Fibroblast of lung (primary cell): ENCODE results near the gene SERPINB6. TPM values are rescaled to one million over a fixed set of nuclear protein-coding genes. Genes with fewer than 3 reads are reported as not detected.
"Not testable (repeated sequence)": the region's sequence is repeated elsewhere in the genome, so short reads cannot be mapped to it uniquely, and the experiment has no call there.

Source experiments
- DNase-seq, 2 donors: peaks; one replicate each; pipeline versions ENCODE4 v3.0.0 to v3.0.0-alpha.2; 2010; ENCODE audit warnings: low read depth in 2 of 2
- H2AFZ ChIP-seq: 2 replicates; pipeline ENCODE4 v1.5.1; 2012; ENCODE audit warnings: low read length, control low read depth, inconsistent platforms
- H3K27ac ChIP-seq: 2 replicates; pipeline ENCODE4 v1.5.1; 2011; ENCODE audit warnings: low read length, control low read depth; ENCODE audit not compliant: insufficient read depth
- H3K27me3 ChIP-seq: 2 replicates; pipeline ENCODE4 v1.5.1; 2011; ENCODE audit warnings: mild to moderate bottlenecking, low read length; ENCODE audit not compliant: control insufficient read depth, insufficient read depth
- H3K36me3 ChIP-seq: 2 replicates; pipeline ENCODE4 v1.5.1; 2011; ENCODE audit warnings: low read length; ENCODE audit not compliant: control insufficient read depth, insufficient read depth
- H3K4me1 ChIP-seq: 2 replicates; pipeline ENCODE4 v1.5.1; 2011; ENCODE audit warnings: low read length; ENCODE audit not compliant: control insufficient read depth, insufficient read depth; ENCODE audit errors: extremely low read depth
- H3K4me2 ChIP-seq: 2 replicates; pipeline ENCODE4 v1.5.1; 2011; ENCODE audit warnings: low read length, control low read depth; ENCODE audit not compliant: insufficient read depth; ENCODE audit errors: extremely low read depth
- H3K4me3 ChIP-seq, 4 experiments: fragments of 200-600 bp in 1 of 4; sonication (generic) in 1 of 4; replicated peaks in 1 of 4; 2 replicates each; pipeline ENCODE4 v1.5.1; 2011 to 2016; ENCODE audit warnings: low read length in 4 of 4, low read depth in 3 of 4, mild to moderate bottlenecking in 3 of 4, control low read depth in 2 of 4, inconsistent platforms in 1 of 4, mixed read lengths in 1 of 4; ENCODE audit not compliant: insufficient read depth in 1 of 4; ENCODE audit errors: control extremely low read depth in 1 of 4
- H3K79me2 ChIP-seq: 2 replicates; pipeline ENCODE4 v1.5.1; 2012; ENCODE audit warnings: mild to moderate bottlenecking, low read length, inconsistent platforms; ENCODE audit not compliant: control insufficient read depth, insufficient read depth
- H3K9ac ChIP-seq: 2 replicates; pipeline ENCODE4 v1.5.1; 2011; ENCODE audit warnings: mild to moderate bottlenecking, low read length, control low read depth; ENCODE audit not compliant: insufficient read depth
- H3K9me3 ChIP-seq: 2 replicates; pipeline ENCODE4 v1.5.1; 2012; ENCODE audit warnings: low read depth, low read length; ENCODE audit not compliant: control insufficient read depth, insufficient read depth
- H4K20me1 ChIP-seq: 2 replicates; pipeline ENCODE4 v1.5.1; 2011; ENCODE audit warnings: low read length; ENCODE audit not compliant: control insufficient read depth, insufficient read depth; ENCODE audit errors: extremely low read depth
- EZH2 ChIP-seq: IDR thresholded peaks from 2 replicates; pipeline ENCODE4 v1.5.1; 2012; ENCODE audit warnings: low read length, control low read depth, mild to moderate bottlenecking; ENCODE audit errors: missing control alignments
- polyA plus RNA-seq, 2 donors: library from polyadenylated mRNA; depleted of rRNA in 1 of 2; stranded (reverse) in 1 of 2; unstranded in 1 of 2; fragments of >200 nt; gene quantifications; 2 replicates each; pipeline ENCODE4 v1.2.1, GENCODE V29; 2011 to 2012; ENCODE audit warnings: missing spikeins in 1 of 2
- total RNA-seq: library from RNA; depleted of rRNA; stranded (reverse); fragments of >200 nt; gene quantifications from 2 replicates; pipeline ENCODE4 v1.2.1, GENCODE V29; 2014
- TF ChIP-seq, protein P1 (sequence below), 2 donors: IDR thresholded peaks in 1 of 2; conservative IDR thresholded peaks in 1 of 2; 1 replicate in 1 of 2; 2 replicates in 1 of 2; pipeline ENCODE4 v1.5.1; 2011 to 2012; ENCODE audit warnings: low read length in 2 of 2, control low read depth in 1 of 2, inconsistent platforms in 1 of 2, low read depth in 1 of 2, mild to moderate bottlenecking in 1 of 2

The SERPINB6 gene
- total and polyA plus RNA-seq, 2 donors (not counting 1 experiment from before 2014, with no cell fraction given) = 83.9 to 181 TPM

DNA sequence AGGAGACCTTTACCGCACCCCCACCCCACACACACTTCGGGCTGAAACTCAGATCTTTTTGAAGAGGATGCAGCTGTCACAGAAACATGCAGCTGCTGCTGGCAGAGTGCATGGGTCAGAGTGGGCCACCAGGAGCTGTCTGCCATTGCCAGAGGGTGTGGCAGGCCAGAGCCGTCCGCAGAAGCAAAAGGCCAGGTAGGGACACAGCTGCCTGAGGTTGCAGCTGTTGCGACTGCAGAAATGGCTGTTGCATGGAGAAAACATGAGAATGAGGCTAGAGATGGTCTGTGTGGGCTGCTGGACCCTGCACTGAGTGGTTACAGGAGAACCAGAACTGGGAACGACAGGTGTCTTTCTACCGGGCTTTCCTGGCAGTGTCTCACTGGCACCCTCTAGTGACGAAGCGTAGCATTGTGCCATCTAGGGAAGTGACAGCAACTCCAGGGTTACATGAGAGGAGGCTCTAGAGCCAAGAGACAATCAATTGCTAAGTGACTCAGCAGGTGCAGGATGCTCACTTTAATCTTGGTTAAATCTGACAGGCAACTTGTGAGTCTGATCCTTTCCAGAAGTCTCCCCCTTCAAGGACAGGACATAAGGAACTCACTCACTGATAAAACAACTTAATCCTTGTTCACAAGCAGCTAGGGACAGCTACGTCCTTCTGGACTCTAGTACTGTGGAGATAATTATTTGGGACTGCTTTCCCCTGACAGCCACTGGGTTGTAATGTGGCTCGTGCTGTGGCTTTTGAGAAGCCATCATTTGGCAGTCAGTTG is 39.2 kb downstream of the SERPINB6 start:
- Histone ChIP-seq H3K36me3 (no peaks in the 10 kb centered on the region), H3K9ac (no peak overlapping the region), H4K20me1 (no peaks in the 10 kb centered on the region), H3K27ac (no peak overlapping the region), H3K9me3 (no peaks in the 10 kb centered on the region), H3K4me2 (no peak overlapping the region), H3K4me3 (no peak overlapping the region), H3K4me1 (no peaks in the 10 kb centered on the region), H3K27me3 (no peaks in the 10 kb centered on the region), H2AFZ (no peak overlapping the region), H3K79me2 (no peaks in the 10 kb centered on the region)
- DNase-seq = peak; percentile 37 to 62
- no peak for TF ChIP-seq EZH2
- TF ChIP-seq, protein P1, sequence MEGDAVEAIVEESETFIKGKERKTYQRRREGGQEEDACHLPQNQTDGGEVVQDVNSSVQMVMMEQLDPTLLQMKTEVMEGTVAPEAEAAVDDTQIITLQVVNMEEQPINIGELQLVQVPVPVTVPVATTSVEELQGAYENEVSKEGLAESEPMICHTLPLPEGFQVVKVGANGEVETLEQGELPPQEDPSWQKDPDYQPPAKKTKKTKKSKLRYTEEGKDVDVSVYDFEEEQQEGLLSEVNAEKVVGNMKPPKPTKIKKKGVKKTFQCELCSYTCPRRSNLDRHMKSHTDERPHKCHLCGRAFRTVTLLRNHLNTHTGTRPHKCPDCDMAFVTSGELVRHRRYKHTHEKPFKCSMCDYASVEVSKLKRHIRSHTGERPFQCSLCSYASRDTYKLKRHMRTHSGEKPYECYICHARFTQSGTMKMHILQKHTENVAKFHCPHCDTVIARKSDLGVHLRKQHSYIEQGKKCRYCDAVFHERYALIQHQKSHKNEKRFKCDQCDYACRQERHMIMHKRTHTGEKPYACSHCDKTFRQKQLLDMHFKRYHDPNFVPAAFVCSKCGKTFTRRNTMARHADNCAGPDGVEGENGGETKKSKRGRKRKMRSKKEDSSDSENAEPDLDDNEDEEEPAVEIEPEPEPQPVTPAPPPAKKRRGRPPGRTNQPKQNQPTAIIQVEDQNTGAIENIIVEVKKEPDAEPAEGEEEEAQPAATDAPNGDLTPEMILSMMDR (conservative IDR thresholded peaks at IDR 0.05 in 1 of 2, IDR thresholded peaks at IDR 0.05 in 1 of 2; ENCODE audit: low read depth in 1 of 2, low read length in 2 of 2) = peak; percentile 99 to 100

DNA sequence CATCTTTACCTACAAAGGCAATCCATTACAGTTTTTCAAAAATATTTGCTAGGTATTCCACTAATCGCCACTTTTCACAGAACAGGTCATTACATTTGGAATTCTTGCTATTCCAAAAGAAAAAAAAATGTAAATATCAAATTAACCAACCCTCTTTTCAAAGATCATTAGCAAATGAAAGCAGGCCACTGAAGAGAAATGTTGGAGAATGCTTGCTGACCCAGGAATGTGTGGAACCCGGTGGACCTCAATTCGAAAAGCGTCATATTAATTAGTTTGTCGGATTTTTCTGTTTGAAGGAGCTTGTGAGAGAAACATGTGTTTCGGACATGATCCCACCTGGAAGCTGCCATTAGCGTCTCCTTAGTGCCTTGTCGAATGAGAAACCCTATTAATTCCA is 40.3 kb downstream of the SERPINB6 start:
- no peak overlapping the region for H3K9ac ChIP-seq
- no peaks in the 10 kb centered on the region for H3K4me1 ChIP-seq
- peaks cover under 1% of the 10 kb centered on the region for H3K27me3 ChIP-seq
- no peak overlapping the region for H3K27ac ChIP-seq
- no peaks in the 10 kb centered on the region for H4K20me1 ChIP-seq
- H2AFZ ChIP-seq = no peak overlapping the region
- H3K9me3 ChIP-seq = no peaks in the 10 kb centered on the region
- no peaks in the 10 kb centered on the region for H3K36me3 ChIP-seq
- no peaks in the 10 kb centered on the region for H3K79me2 ChIP-seq
- TF ChIP-seq EZH2 = no peak
- TF ChIP-seq, protein P1 (conservative IDR thresholded peaks at IDR 0.05 in 1 of 2, IDR thresholded peaks at IDR 0.05 in 1 of 2; ENCODE audit: low read depth in 1 of 2, low read length in 2 of 2) = no peak
- no peak overlapping the region for H3K4me2 ChIP-seq
- no peak for DNase-seq
- no peak overlapping the region for H3K4me3 ChIP-seq

DNA sequence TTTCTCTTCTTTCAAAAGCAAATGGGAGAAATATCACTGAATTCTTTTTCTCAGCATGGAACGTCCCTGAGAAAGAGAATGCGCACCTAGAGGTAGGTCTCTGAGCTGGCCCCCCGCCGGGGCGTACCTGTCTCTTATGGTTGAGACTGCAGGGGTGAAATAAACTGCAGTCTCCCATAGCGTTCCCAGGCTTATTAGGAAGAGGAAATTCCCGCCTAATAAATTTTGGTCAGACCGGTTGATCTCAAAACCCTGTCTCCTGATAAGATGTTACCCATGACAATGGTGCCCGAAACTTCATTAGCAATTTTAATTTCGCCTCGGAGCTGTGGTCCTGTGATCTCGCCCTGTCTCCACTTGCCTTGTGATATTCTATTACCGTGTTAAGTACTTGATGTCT is 43.4 kb downstream of the SERPINB6 start:
- H3K36me3 ChIP-seq, DNase-seq, H3K27ac ChIP-seq, H3K4me1 ChIP-seq, H3K9ac ChIP-seq, H3K9me3 ChIP-seq, H4K20me1 ChIP-seq, H3K27me3 ChIP-seq, H3K79me2 ChIP-seq, H2AFZ ChIP-seq, H3K4me3 ChIP-seq, H3K4me2 ChIP-seq: not testable (repeated sequence)

DNA sequence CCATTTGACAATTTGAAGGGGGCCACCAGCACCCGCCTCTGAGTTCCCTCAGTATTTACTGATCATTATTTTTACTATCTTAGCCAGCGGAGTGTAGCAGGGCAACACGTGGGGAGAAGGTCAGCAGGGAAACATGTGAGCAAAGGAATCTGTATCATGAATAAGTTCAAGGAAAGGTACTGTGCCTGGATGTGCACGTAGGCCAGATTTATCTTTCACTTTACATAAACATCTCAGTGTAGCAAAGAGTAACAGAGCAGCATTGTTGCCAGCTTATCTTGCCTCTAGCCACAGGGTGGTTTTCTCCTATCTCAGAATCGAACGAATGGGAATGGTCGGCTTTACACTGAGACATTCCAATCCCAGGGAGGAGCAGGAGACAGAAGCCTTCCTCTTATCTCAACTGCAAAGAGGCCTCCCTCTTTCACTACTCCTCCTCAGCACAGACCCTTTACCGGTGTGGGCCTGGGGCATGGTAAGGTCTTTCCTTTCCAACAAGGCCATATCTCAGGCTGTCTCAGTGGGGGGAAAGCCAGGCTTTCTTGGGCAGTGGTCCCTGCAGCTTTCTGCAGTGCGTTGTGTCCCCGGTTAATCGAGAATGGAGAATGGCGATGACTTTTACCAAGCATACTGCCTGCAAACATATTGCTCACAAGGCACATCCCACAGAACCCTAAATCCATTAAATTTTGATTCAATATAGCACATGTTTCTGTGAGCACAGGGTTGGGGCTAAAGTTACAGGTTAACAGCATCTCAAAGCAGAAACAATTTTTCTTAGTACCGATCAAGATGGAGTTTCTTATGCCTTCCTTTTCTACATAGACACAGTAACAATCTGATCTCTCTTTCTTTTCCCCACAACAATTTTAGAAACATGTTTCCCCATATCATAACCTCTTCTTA is 45.3 kb downstream of the SERPINB6 start:
- H3K27me3 ChIP-seq, H3K9me3 ChIP-seq, H3K4me2 ChIP-seq, H2AFZ ChIP-seq, H4K20me1 ChIP-seq, H3K79me2 ChIP-seq, H3K27ac ChIP-seq, H3K36me3 ChIP-seq, H3K4me3 ChIP-seq, H3K9ac ChIP-seq, H3K4me1 ChIP-seq: not testable (repeated sequence)
- DNase-seq = peak in 1 of 2 donors; percentile 57
